ENCODE measurements around the gene POGK. TPM values are rescaled to one million over a fixed set of nuclear protein-coding genes. Genes with fewer than 3 reads are reported as not detected.
"Not testable (repeated sequence)": the region's sequence is repeated elsewhere in the genome, so short reads cannot be mapped to it uniquely, and the experiment has no call there.

Gene POGK
- total RNA-seq, 2 donors from 2014 or later: 32.3 to 43.0 TPM

GRCh38 chr1:166878173-166878917 lies 39.1 kb downstream of the POGK start:
- not testable (repeated sequence) for H3K36me3 Mint-ChIP-seq; H3K9me3 Mint-ChIP-seq; DNase-seq (ENCODE audit: low spot score in 2 of 2); H3K27ac Mint-ChIP-seq; ATAC-seq

- peaks cover 0 to 4% of the 10 kb centered on the region in 2 donors for H3K36me3 Mint-ChIP-seq
- H3K27ac Mint-ChIP-seq: no peak overlapping the region
- ATAC-seq: no peak
- no peaks in the 10 kb centered on the region for H3K9me3 Mint-ChIP-seq
- DNase-seq (ENCODE audit: low spot score in 2 of 2): no peak
Measured at GRCh38 chr1:166882893-166883292, 43.6 kb downstream of the POGK start.

GRCh38 chr1:166884040-166884642 lies 44.9 kb downstream of the POGK start:
- Mint-ChIP-seq H3K36me3 (no peaks in the 10 kb centered on the region), H3K9me3 (no peaks in the 10 kb centered on the region), H3K27ac (no peak overlapping the region)
- peak in 1 of 2 donors; percentile 54 for DNase-seq (ENCODE audit: low spot score in 2 of 2)
- peak; percentile 51 to 82 for ATAC-seq

DNA sequence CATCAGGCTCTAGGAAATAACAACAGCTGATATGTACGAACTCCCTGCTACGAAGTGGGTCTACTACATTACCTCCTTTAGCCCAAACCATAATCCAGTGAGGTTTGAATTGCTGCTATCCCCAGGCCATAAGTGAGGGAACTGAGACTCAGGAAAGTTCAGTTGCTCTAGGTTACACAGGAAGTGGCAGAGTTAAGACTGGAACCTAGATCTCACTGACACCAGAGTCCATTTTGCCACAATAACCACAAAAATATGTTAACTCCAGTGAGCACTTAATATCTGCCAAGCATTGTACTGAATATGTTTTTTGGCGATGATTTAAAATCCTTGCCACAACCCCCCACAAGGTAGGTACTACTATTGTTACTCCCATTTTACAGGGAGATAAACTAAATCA lies 45.7 kb downstream of the POGK start:
- DNase-seq (ENCODE audit: low spot score in 2 of 2) (no peak), ATAC-seq (no peak)
- Mint-ChIP-seq H3K9me3 (no peaks in the 10 kb centered on the region), H3K36me3 (no peaks in the 10 kb centered on the region), H3K27ac (no peak overlapping the region)

- Mint-ChIP-seq H3K36me3 (no peaks in the 10 kb centered on the region), H3K9me3 (no peaks in the 10 kb centered on the region), H3K27ac (no peak overlapping the region)
- no peak for DNase-seq (ENCODE audit: low spot score in 2 of 2)
- no peak for ATAC-seq
Measured at GRCh38 chr1:166888373-166889111, 49.3 kb downstream of the POGK start.

DNA sequence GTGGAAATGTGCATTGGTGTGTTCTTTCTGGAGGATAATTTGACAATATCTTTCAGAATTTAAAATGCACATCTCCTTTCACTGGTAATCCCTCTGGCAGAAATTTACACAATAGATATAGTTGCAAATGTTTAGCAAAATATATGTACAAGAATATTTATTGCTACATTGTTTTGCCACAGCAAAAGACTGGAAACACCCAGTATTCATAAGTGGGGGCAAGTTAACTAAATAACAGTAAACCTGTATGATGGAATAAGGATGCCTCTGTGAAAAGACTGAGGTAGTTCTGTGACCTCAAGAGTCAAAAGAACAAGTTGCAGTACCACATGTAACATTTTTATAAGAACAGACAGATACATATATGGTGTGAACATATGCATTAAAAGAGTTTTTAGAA lies 50.5 kb downstream of the POGK start:
- no peaks in the 10 kb centered on the region for H3K36me3 Mint-ChIP-seq
- no peaks in the 10 kb centered on the region for H3K9me3 Mint-ChIP-seq
- DNase-seq (ENCODE audit: low spot score in 2 of 2): no peak
- ATAC-seq: no peak
- H3K27ac Mint-ChIP-seq: no peak overlapping the region

GRCh38 chr1:166895766-166896165 lies 56.5 kb downstream of the POGK start:
- H3K36me3 Mint-ChIP-seq: peaks cover 0 to 13% of the 10 kb centered on the region in 2 donors
- peaks cover 6 to 8% of the 10 kb centered on the region in 2 donors for H3K9me3 Mint-ChIP-seq
- DNase-seq (ENCODE audit: low spot score in 2 of 2): no peak
- H3K27ac Mint-ChIP-seq: no peak overlapping the region
- no peak for ATAC-seq

DNA sequence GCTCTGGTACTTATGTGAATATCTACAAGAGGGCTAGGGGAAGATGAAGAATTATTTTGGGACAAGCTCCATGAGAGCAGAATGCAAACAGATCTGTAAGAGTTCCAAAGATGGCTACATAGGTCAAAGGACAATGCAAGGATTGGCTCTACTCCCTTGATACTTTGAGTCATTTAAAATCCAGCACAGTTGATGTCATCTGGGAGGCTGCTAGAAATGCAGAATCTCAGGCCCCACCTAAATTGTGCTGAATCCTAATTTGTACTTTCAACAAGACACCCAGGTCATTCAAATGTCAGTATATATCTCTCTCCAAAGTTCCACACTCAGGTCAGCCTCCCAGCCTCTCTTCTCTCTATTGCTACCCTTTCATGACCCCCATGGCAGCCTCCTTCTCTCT lies 60.5 kb downstream of the POGK start:
- Mint-ChIP-seq H3K36me3 (peaks cover 0 to 13% of the 10 kb centered on the region in 2 donors), H3K9me3 (peaks cover 6 to 8% of the 10 kb centered on the region in 2 donors), H3K27ac (no peak overlapping the region)
- DNase-seq (ENCODE audit: low spot score in 2 of 2) (no peak), ATAC-seq (no peak)

- Mint-ChIP-seq H3K27ac (no peak overlapping the region), H3K9me3 (peaks cover 6 to 7% of the 10 kb centered on the region in 2 donors), H3K36me3 (peaks cover 0 to 13% of the 10 kb centered on the region in 2 donors)
- ATAC-seq (no peak), DNase-seq (ENCODE audit: low spot score in 2 of 2) (no peak)
Measured at GRCh38 chr1:166900987-166901386, 61.7 kb downstream of the POGK start.

- no peak for DNase-seq (ENCODE audit: low spot score in 2 of 2)
- peak; percentile 51 to 75 for ATAC-seq
- Mint-ChIP-seq H3K27ac (no peak overlapping the region), H3K36me3 (peaks cover 0 to 7% of the 10 kb centered on the region in 2 donors), H3K9me3 (peaks cover 0 to under 1% of the 10 kb centered on the region in 2 donors)
Measured at GRCh38 chr1:166902279-166902678, 63.0 kb downstream of the POGK start.

GRCh38 chr1:166903232-166903631 lies 64.0 kb downstream of the POGK start:
- H3K9me3 Mint-ChIP-seq: no peaks in the 10 kb centered on the region
- H3K36me3 Mint-ChIP-seq: no peaks in the 10 kb centered on the region
- no peak for ATAC-seq
- no peak overlapping the region for H3K27ac Mint-ChIP-seq
- DNase-seq (ENCODE audit: low spot score in 2 of 2): no peak

GRCh38 chr1:166905136-166905535 lies 65.9 kb downstream of the POGK start:
- H3K27ac Mint-ChIP-seq: no peak overlapping the region
- ATAC-seq (no peak), DNase-seq (ENCODE audit: low spot score in 2 of 2) (no peak)
- no peaks in the 10 kb centered on the region for H3K36me3 Mint-ChIP-seq
- H3K9me3 Mint-ChIP-seq: no peaks in the 10 kb centered on the region

DNA sequence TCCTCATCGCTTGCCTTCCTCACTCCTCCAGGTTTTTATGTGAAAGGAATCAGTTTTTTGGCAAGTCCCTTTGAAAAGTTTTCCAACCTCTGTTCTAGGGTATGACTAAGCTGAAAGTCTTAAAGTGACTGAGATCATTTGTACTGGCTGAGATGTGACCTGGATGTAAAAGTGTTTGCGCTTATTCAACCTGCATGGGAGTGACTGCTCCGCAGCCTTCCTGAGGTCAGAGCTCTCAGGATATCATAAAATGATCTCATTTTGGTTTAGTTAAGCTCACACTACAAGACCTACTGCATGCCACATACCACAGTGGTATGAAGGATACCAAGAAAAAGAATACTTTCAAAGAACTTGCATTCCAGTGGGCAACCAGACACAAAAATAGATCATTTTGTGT lies 66.6 kb downstream of the POGK start:
- no peak overlapping the region for H3K27ac Mint-ChIP-seq
- no peaks in the 10 kb centered on the region for H3K36me3 Mint-ChIP-seq
- H3K9me3 Mint-ChIP-seq: peaks cover 0 to under 1% of the 10 kb centered on the region in 2 donors
- ATAC-seq (peak; percentile 33 to 63), DNase-seq (ENCODE audit: low spot score in 2 of 2) (no peak)

Other genes starting within 250 kb of the POGK start
- 10 to 100 TPM; 13.6 to 23.6 TPM for gene TADA1, start 36.8 kb downstream of the POGK start, total RNA-seq
- gene ILDR2, start 136.1 kb downstream of the POGK start, total RNA-seq: 10 to 100 TPM; 10.2 to 14.6 TPM
- not detected for gene MAEL, start 149.8 kb downstream of the POGK start, total RNA-seq